Gastroesophageal sphincter (tissue), 3 donors: Measurements from ENCODE around the gene ROR2.

Experiments
- POLR2A ChIP-seq, 2 donors: fragments of 450-650 bp; IDR thresholded peaks; one replicate each; pipeline ENCODE4 v1.6.1; 2017; ENCODE audit warnings: antibody characterized with exemption in 2 of 2, mild to moderate bottlenecking in 2 of 2, moderate library complexity in 1 of 2
- TF ChIP-seq, protein P1 (sequence below), 4 experiments: fragments of 200-600 bp in 2 of 4; fragments of 450-650 bp in 2 of 4; sonication (generic) in 1 of 4; IDR thresholded peaks; one replicate each; pipeline ENCODE4 v1.5.1; 2017 to 2019; ENCODE audit warnings: antibody characterized with exemption in 4 of 4, mild to moderate bottlenecking in 2 of 4, moderate library complexity in 2 of 4

DNA sequence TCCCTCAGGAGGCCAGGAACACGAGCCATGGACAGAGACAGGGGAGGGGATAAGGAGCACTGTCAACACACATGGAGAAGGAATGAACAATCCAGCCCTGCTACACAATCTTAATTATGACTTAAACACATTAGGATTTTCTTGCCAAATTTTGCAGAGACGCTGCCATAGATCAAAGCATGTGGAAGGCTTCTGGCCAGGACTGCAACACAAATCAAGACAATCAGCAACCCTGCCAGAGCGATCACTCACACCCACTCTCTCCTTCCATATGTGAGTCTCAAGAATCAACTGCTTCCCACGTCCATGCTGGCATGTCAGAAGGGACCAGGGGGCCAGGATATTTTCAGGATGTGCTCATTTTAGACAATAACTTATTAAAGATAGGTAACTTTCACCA is 85.6 kb downstream of the ROR2 start:
- TF ChIP-seq, protein P1, sequence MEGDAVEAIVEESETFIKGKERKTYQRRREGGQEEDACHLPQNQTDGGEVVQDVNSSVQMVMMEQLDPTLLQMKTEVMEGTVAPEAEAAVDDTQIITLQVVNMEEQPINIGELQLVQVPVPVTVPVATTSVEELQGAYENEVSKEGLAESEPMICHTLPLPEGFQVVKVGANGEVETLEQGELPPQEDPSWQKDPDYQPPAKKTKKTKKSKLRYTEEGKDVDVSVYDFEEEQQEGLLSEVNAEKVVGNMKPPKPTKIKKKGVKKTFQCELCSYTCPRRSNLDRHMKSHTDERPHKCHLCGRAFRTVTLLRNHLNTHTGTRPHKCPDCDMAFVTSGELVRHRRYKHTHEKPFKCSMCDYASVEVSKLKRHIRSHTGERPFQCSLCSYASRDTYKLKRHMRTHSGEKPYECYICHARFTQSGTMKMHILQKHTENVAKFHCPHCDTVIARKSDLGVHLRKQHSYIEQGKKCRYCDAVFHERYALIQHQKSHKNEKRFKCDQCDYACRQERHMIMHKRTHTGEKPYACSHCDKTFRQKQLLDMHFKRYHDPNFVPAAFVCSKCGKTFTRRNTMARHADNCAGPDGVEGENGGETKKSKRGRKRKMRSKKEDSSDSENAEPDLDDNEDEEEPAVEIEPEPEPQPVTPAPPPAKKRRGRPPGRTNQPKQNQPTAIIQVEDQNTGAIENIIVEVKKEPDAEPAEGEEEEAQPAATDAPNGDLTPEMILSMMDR (IDR thresholded peaks at IDR 0.05), result no peak
- no peak for TF ChIP-seq POLR2A (IDR thresholded peaks at IDR 0.05)
